ENCODE results near the gene NRF1. TPM values are rescaled to one million over a fixed set of nuclear protein-coding genes. Genes with fewer than 3 reads are reported as not detected.
"Not testable (repeated sequence)": the region's sequence is repeated elsewhere in the genome, so short reads cannot be mapped to it uniquely, and the experiment has no call there.

NRF1 gene
- total RNA-seq, 1 donor from 2014 or later: 3.1 TPM

DNA sequence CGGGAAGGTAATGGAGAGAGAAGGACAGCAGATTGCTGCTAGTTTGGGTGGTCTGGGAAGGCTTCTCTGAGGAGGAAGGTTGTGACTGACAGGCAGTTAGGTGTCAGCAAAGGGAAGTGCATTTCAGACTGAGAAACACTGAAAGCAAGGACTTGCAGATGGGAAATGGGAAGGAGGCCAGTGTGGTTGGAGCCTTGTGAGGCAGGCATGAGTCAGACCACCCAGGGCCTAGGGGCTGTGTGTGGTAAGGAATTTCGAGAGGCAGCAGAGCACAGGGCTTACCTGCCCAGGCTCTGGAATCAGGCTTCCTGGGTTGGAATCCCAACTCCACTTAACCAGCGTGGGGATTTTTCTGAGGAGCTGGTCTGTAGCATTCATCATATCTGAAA lies 53.5 kb downstream of the NRF1 start:
- DNase-seq (ENCODE audit: low spot score in 2 of 2): no peak
- Histone ChIP-seq H3K27ac (no peak overlapping the region), H3K27me3 (no peaks in the 10 kb centered on the region), H3K4me3 (no peak overlapping the region), H3K9me3 (peaks cover 0 to 4% of the 10 kb centered on the region in 2 donors), H3K4me1 (no peaks in the 10 kb centered on the region), H3K36me3 (peaks cover 9 to 20% of the 10 kb centered on the region in 2 donors)
- TF ChIP-seq, protein P1, sequence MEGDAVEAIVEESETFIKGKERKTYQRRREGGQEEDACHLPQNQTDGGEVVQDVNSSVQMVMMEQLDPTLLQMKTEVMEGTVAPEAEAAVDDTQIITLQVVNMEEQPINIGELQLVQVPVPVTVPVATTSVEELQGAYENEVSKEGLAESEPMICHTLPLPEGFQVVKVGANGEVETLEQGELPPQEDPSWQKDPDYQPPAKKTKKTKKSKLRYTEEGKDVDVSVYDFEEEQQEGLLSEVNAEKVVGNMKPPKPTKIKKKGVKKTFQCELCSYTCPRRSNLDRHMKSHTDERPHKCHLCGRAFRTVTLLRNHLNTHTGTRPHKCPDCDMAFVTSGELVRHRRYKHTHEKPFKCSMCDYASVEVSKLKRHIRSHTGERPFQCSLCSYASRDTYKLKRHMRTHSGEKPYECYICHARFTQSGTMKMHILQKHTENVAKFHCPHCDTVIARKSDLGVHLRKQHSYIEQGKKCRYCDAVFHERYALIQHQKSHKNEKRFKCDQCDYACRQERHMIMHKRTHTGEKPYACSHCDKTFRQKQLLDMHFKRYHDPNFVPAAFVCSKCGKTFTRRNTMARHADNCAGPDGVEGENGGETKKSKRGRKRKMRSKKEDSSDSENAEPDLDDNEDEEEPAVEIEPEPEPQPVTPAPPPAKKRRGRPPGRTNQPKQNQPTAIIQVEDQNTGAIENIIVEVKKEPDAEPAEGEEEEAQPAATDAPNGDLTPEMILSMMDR (IDR thresholded peaks at IDR 0.05): no peak
- intact Hi-C loops (cut with DNase I): loop anchor here (2.0 kb wide), 1 partner anchor 160 kb away; no protein-coding TSS in a partner anchor

DNA sequence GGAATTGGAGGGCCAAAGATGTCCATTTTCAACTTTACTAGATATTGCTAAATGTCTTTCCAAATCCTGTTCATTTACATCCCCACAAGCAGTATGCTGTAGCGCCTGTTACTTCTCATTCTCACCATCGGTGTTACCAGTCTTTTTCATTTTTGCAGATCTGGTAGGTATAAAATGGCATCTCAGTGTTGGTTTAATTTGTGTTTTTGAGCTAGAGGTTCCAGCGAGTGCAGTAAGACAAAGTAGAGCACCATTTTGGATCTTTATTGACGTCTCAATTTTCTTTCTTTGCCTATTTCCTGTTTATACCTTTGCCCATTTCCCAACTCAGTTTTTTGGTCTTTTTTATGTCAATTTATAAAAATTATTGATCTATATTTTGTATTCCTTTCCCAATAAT lies 55.6 kb downstream of the NRF1 start:
- Histone ChIP-seq H3K27ac (no peak overlapping the region), H3K4me3 (no peak overlapping the region), H3K9me3 (no peaks in the 10 kb centered on the region), H3K36me3 (peaks cover 4 to 9% of the 10 kb centered on the region in 2 donors), H3K4me1 (no peaks in the 10 kb centered on the region), H3K27me3 (no peaks in the 10 kb centered on the region)
- intact Hi-C loops (cut with DNase I): no loop called here
- TF ChIP-seq, protein P1 (IDR thresholded peaks at IDR 0.05): no peak
- DNase-seq (ENCODE audit: low spot score in 2 of 2): no peak

DNA sequence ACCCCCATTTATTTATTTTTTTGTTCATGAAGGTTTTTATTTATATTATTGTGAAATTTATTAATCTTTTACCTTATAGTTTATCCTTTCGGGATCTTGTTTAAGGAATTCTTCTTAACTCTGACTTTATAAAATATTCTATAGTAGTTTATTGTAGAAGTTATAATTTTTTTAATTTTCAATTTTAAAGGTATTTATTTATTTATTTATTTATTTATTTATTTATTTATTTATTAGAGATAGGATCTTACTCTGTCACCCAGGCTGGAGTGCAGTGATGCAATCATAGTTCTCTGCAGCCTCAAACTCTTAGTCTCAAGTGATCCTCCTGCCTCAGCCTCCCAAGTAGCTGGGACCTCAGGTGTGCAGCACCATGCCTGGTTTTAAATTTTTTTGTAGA lies 56.0 kb downstream of the NRF1 start:
- Histone ChIP-seq H3K27ac (no peak overlapping the region), H3K27me3 (no peaks in the 10 kb centered on the region), H3K9me3 (no peaks in the 10 kb centered on the region), H3K36me3 (peaks cover 4 to 13% of the 10 kb centered on the region in 2 donors), H3K4me1 (no peaks in the 10 kb centered on the region), H3K4me3 (no peak overlapping the region)
- intact Hi-C loops (cut with DNase I): no loop called here
- DNase-seq (ENCODE audit: low spot score in 2 of 2): no peak
- TF ChIP-seq, protein P1 (IDR thresholded peaks at IDR 0.05): no peak

DNA sequence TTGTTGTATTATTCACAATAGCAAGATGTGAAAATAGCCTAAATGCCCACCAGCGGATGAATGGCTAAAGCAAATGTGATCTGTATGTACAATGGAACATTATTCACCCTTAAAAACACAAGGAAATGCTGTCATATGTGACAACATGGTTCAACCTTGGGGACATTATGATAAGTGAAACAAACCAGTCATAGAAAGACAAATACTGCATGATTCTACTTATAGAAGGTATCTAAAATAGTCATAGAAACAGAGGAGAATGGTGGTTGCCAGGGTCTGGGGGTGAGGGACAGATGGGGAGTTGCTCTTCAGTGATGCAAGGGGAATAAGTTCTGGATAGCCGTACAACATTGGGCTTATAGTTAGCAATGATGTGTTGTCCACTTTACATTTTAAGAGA lies 58.4 kb downstream of the NRF1 start:
- Histone ChIP-seq H3K27me3 (no peaks in the 10 kb centered on the region), H3K4me1 (no peaks in the 10 kb centered on the region), H3K36me3 (peaks cover 11 to 34% of the 10 kb centered on the region in 2 donors), H3K27ac (no peak overlapping the region), H3K4me3 (no peak overlapping the region), H3K9me3 (no peaks in the 10 kb centered on the region)
- TF ChIP-seq, protein P1 (IDR thresholded peaks at IDR 0.05): no peak
- intact Hi-C loops (cut with DNase I): no loop called here
- DNase-seq (ENCODE audit: low spot score in 2 of 2): no peak

DNA sequence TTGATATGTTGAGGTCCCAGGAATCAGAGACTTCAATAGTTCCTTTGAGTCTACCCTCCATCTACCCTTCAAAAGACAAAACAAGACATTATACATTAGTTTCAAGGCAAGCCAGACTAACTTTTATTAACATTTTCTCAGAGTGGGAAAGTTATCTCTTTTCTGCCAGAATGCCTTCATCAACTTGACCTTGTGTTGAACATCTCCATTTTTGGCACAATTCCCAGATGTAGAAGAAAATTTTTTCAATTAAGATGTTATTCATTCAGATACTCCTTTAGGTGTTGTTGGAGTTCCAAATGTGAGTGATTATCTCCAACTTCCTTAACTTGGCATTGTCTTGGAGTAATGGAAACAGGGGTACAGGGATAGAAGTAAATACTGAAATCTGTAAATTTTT lies 59.1 kb downstream of the NRF1 start:
- intact Hi-C loops (cut with DNase I): no loop called here
- peaks cover 11 to 41% of the 10 kb centered on the region in 2 donors for H3K36me3 ChIP-seq
- H3K4me3 ChIP-seq: no peak overlapping the region
- peaks cover 0 to 6% of the 10 kb centered on the region in 2 donors for H3K9me3 ChIP-seq
- no peaks in the 10 kb centered on the region for H3K4me1 ChIP-seq
- TF ChIP-seq, protein P1 (IDR thresholded peaks at IDR 0.05): no peak
- no peak overlapping the region for H3K27ac ChIP-seq
- no peaks in the 10 kb centered on the region for H3K27me3 ChIP-seq
- no peak for DNase-seq (ENCODE audit: low spot score in 2 of 2)

DNA sequence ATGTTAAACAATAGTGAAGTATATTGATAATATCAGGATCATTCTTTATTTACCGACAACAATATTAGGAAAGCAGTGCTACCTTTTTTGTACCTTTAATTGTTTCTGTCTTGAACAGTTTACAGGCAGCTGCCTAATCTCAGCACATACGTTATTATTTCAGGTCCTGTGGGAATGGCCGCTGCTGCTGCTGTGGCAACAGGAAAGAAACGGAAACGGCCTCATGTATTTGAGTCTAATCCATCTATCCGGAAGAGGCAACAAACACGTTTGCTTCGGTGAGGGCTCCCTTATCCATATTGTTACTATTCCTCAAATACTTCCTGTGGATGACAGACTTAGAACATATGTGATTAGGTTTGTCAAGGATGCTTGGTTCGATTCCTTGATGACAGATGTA lies 59.7 kb downstream of the NRF1 start:
- Histone ChIP-seq H3K4me1 (no peaks in the 10 kb centered on the region), H3K27ac (no peak overlapping the region), H3K36me3 (peaks cover 11 to 45% of the 10 kb centered on the region in 2 donors), H3K9me3 (peaks cover 0 to 8% of the 10 kb centered on the region in 2 donors), H3K4me3 (no peak overlapping the region), H3K27me3 (no peaks in the 10 kb centered on the region)
- DNase-seq (ENCODE audit: low spot score in 2 of 2): no peak
- intact Hi-C loops (cut with DNase I): no loop called here
- TF ChIP-seq, protein P1 (IDR thresholded peaks at IDR 0.05): no peak

DNA sequence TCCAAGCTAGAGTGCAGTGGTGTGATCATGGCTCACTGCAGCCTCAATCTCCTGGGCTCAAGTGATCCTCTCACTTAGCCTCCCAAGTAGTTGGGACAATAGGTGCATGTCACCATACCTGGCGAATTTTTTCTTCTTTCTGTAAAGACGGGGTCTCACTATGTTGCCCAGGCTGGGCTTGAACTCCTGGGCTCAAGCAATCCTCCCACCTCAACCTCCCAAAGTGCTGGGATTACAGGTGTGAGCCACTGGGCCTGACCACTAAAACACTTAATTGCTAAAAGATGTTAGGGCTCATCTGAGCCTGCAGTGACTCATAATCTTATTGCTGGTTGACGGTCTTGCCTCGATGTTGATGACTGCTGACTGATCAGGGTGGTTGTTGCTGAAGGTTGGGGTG lies 63.0 kb downstream of the NRF1 start:
- H3K4me1 ChIP-seq; intact Hi-C loops (cut with DNase I); H3K27ac ChIP-seq; DNase-seq (ENCODE audit: low spot score in 2 of 2); H3K4me3 ChIP-seq; H3K27me3 ChIP-seq; H3K9me3 ChIP-seq: not testable (repeated sequence)
- H3K36me3 ChIP-seq: peaks cover 13 to 62% of the 10 kb centered on the region in 2 donors
